CD14-positive monocyte (primary cell): ENCODE results near the gene TRAPPC1. TPM values are rescaled to one million over a fixed set of nuclear protein-coding genes. Genes with fewer than 3 reads are reported as not detected.
A peak's percentile ranks its signal among the peaks of the same experiment; 100 is the strongest.

ENCODE experiments used
- DNase-seq, 3 donors: peaks; one replicate each; pipeline ENCODE4 v3.0.0-alpha.2; 2011 to 2022
- H2AFZ ChIP-seq: 2 replicates; pipeline ENCODE4 v1.6.0; 2012; ENCODE audit warnings: mild to moderate bottlenecking, low read depth, low read length, inconsistent platforms; ENCODE audit not compliant: insufficient read depth, poor library complexity, severe bottlenecking
- H3K27ac ChIP-seq, 2 donors: 1 replicate in 1 of 2; 2 replicates in 1 of 2; pipeline ENCODE4 v1.5.1; 2012 to 2013; ENCODE audit warnings: low read length in 2 of 2, control low read depth in 1 of 2, inconsistent platforms in 1 of 2, low read depth in 1 of 2, mild to moderate bottlenecking in 1 of 2
- H3K27me3 ChIP-seq, 2 donors: one replicate each; pipeline versions ENCODE4 v1.6.0 to v1.6.1; 2011 to 2013; ENCODE audit warnings: low read length in 2 of 2; ENCODE audit not compliant: control insufficient read depth in 2 of 2, insufficient read depth in 2 of 2
- H3K36me3 ChIP-seq, 2 donors: replicated peaks in 1 of 2; 1 replicate in 1 of 2; 2 replicates in 1 of 2; pipeline versions ENCODE4 v1.5.1 to v1.6.1; 2012 to 2013; ENCODE audit warnings: low read length in 2 of 2, control low read depth in 1 of 2, inconsistent platforms in 1 of 2, mild to moderate bottlenecking in 1 of 2; ENCODE audit not compliant: insufficient read depth in 2 of 2, control insufficient read depth in 1 of 2
- H3K4me1 ChIP-seq, 2 donors: 1 replicate in 1 of 2; 2 replicates in 1 of 2; pipeline versions ENCODE4 v1.5.1 to v1.6.1; 2012 to 2013; ENCODE audit warnings: low read length in 2 of 2, control low read depth in 1 of 2, inconsistent platforms in 1 of 2, mild to moderate bottlenecking in 1 of 2, moderate library complexity in 1 of 2; ENCODE audit not compliant: insufficient read depth in 2 of 2, control insufficient read depth in 1 of 2
- H3K4me2 ChIP-seq: replicated peaks from 2 replicates; pipeline ENCODE3; 2012; ENCODE audit warnings: low read length, moderate library complexity, mild to moderate bottlenecking; ENCODE audit not compliant: poor library complexity, severe bottlenecking; ENCODE audit errors: extremely low read depth
- H3K4me3 ChIP-seq, 3 experiments: fragments of 200-600 bp in 1 of 3; sonication (generic) in 1 of 3; replicated peaks in 1 of 3; 1 replicate in 2 of 3; 2 replicates in 1 of 3; pipeline ENCODE4 v1.5.1; 2011 to 2013; ENCODE audit warnings: low read length in 3 of 3, mild to moderate bottlenecking in 3 of 3, control low read depth in 2 of 3, low read depth in 2 of 3, inconsistent platforms in 1 of 3, moderate library complexity in 1 of 3
- H3K79me2 ChIP-seq: 2 replicates; pipeline ENCODE4 v1.6.0; 2012; ENCODE audit warnings: mild to moderate bottlenecking, control low read depth, inconsistent platforms, low read length, moderate library complexity; ENCODE audit not compliant: insufficient read depth
- H3K9ac ChIP-seq: 2 replicates; pipeline ENCODE4 v1.6.0; 2017; ENCODE audit warnings: low read length, mild to moderate bottlenecking; ENCODE audit not compliant: insufficient read depth, poor library complexity, severe bottlenecking
- H3K9me3 ChIP-seq, 2 donors: replicated peaks in 1 of 2; 1 replicate in 1 of 2; 2 replicates in 1 of 2; pipeline versions ENCODE4 v1.5.1 to v1.6.1; 2012 to 2013; ENCODE audit warnings: low read length in 2 of 2, control low read depth in 1 of 2; ENCODE audit not compliant: control insufficient read depth in 1 of 2, insufficient read depth in 1 of 2
- H4K20me1 ChIP-seq: 2 replicates; pipeline ENCODE4 v1.6.0; 2012; ENCODE audit warnings: mild to moderate bottlenecking, low read length, control low read depth, moderate library complexity; ENCODE audit not compliant: insufficient read depth
- H3K27ac Mint-ChIP-seq, 7 donors: one replicate each; pipeline ENCODE4 v1.8.0; 2020; ENCODE audit warnings: mild to moderate bottlenecking in 7 of 7, mixed read lengths in 7 of 7, moderate library complexity in 6 of 7, inconsistent platforms in 2 of 7
- H3K27me3 Mint-ChIP-seq, 3 donors: one replicate each; pipeline ENCODE4 v1.8.0; 2021 to 2022; ENCODE audit warnings: low read depth in 3 of 3, mild to moderate bottlenecking in 3 of 3, mixed read lengths in 3 of 3, moderate library complexity in 3 of 3, inconsistent platforms in 1 of 3
- H3K36me3 Mint-ChIP-seq, 2 donors: one replicate each; pipeline ENCODE4 v1.8.0; 2020; ENCODE audit warnings: mixed read lengths in 2 of 2, inconsistent platforms in 1 of 2, mild to moderate bottlenecking in 1 of 2
- H3K4me1 Mint-ChIP-seq: one replicate; pipeline ENCODE4 v1.8.0; 2020; ENCODE audit warnings: mild to moderate bottlenecking, mixed read lengths
- H3K4me3 Mint-ChIP-seq, 2 donors: one replicate each; pipeline ENCODE4 v1.8.0; 2020; ENCODE audit warnings: mild to moderate bottlenecking in 2 of 2, mixed read lengths in 2 of 2, moderate library complexity in 1 of 2
- H3K9me3 Mint-ChIP-seq, 7 donors: one replicate each; pipeline ENCODE4 v1.8.0; 2020 to 2022; ENCODE audit warnings: mixed read lengths in 7 of 7, mild to moderate bottlenecking in 6 of 7, moderate library complexity in 6 of 7, inconsistent platforms in 2 of 7
- WGBS: methylation state at CpG from one replicate; pipeline ENCODE4 v1.1.5; 2013; ENCODE audit warnings: missing lambda C conversion rate; ENCODE audit not compliant: insufficient coverage; 5-methylcytosine and 5-hydroxymethylcytosine counted together
- intact Hi-C, 2 donors: fragments of 100-400 bp; cut with micrococcal nuclease; formaldehyde crosslinking; loops; one replicate each; pipeline versions ENCODE4 v1.15.0 to v1.15.1; 2023
- polyA plus RNA-seq, 3 donors: library from polyadenylated mRNA; depleted of rRNA in 1 of 3; unstranded in 2 of 3; stranded (reverse) in 1 of 3; fragments of 300-500 nt in 2 of 3; fragments of >200 nt in 1 of 3; fragmentation: Illumina TruSeq in 2 of 3; gene quantifications; 1 replicate in 2 of 3; 2 replicates in 1 of 3; pipeline ENCODE4 v1.2.3, GENCODE V29; 2012 to 2021
- TF ChIP-seq, protein P1 (sequence below): fragments of 200-600 bp; IDR thresholded peaks from one replicate; pipeline ENCODE4 v1.8.0; 2022; ENCODE audit warnings: antibody characterized with exemption, mild to moderate bottlenecking

TRAPPC1 gene
- polyA plus RNA-seq, 3 donors: 172 to 266 (median 224) TPM

GRCh38 chr17:7903154-7904103 lies 28.3 kb downstream of the TRAPPC1 start:
- no peaks in the 10 kb centered on the region for H3K4me1 ChIP-seq
- no peak for DNase-seq
- peaks cover 99 to 100% of the 10 kb centered on the region in 2 donors for H3K36me3 ChIP-seq
- no peaks in the 10 kb centered on the region for H3K27me3 ChIP-seq
- WGBS: 98% methylated on average over 17 of the region's 22 CpGs
- no peak overlapping the region for H3K4me3 ChIP-seq
- no peak overlapping the region for H3K27ac ChIP-seq
- Mint-ChIP-seq H3K9me3 (no peaks in the 10 kb centered on the region), H3K4me1 (no peaks in the 10 kb centered on the region), H3K27me3 (peaks cover 0 to 3% (median 2%) of the 10 kb centered on the region in 3 donors), H3K27ac (no peak overlapping the region), H3K4me3 (no peak overlapping the region), H3K36me3 (peaks cover 97 to 100% of the 10 kb centered on the region in 2 donors)
- no peak overlapping the region for H2AFZ ChIP-seq
- H3K9me3 ChIP-seq: no peaks in the 10 kb centered on the region
- intact Hi-C loops: no loop called here
- no peak overlapping the region for H3K9ac ChIP-seq
- no peaks in the 10 kb centered on the region for H4K20me1 ChIP-seq
- H3K4me2 ChIP-seq: no peak overlapping the region
- TF ChIP-seq, protein P1, sequence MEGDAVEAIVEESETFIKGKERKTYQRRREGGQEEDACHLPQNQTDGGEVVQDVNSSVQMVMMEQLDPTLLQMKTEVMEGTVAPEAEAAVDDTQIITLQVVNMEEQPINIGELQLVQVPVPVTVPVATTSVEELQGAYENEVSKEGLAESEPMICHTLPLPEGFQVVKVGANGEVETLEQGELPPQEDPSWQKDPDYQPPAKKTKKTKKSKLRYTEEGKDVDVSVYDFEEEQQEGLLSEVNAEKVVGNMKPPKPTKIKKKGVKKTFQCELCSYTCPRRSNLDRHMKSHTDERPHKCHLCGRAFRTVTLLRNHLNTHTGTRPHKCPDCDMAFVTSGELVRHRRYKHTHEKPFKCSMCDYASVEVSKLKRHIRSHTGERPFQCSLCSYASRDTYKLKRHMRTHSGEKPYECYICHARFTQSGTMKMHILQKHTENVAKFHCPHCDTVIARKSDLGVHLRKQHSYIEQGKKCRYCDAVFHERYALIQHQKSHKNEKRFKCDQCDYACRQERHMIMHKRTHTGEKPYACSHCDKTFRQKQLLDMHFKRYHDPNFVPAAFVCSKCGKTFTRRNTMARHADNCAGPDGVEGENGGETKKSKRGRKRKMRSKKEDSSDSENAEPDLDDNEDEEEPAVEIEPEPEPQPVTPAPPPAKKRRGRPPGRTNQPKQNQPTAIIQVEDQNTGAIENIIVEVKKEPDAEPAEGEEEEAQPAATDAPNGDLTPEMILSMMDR: no peak
- H3K79me2 ChIP-seq: no peaks in the 10 kb centered on the region

DNA sequence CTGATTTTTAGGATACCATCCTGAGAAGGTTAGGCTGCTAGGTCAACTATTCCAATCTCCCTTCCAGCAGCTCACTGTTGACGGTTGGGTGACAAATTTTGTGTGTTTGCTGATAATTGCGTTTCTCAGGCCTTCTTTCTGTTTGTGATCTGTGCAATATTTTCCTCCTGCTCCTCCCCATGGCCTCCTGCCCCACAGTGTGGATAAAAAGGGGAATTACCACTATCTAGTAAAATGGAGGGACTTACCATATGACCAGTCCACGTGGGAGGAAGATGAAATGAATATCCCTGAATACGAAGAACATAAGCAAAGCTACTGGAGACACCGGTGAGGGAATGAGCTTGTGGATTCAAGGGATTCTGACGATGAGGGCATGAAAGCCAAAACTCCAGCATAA lies 34.0 kb downstream of the TRAPPC1 start:
- intact Hi-C loops: loop anchor here (2.0 to 5.0 kb wide), 5 partner anchors 35 to 160 kb away; no protein-coding TSS in a partner anchor
- Histone ChIP-seq H3K9me3 (no peaks in the 10 kb centered on the region), H3K4me3 (no peak overlapping the region), H3K27ac (peak overlapping the region in 1 of 2 donors; percentile 18), H3K4me2 (no peak overlapping the region), H3K36me3 (peaks cover 75 to 99% of the 10 kb centered on the region in 2 donors), H3K79me2 (peaks cover 11% of the 10 kb centered on the region), H3K4me1 (no peaks in the 10 kb centered on the region), H4K20me1 (no peaks in the 10 kb centered on the region), H3K9ac (no peak overlapping the region), H3K27me3 (no peaks in the 10 kb centered on the region), H2AFZ (no peak overlapping the region)
- H3K4me1 Mint-ChIP-seq: peaks cover 8% of the 10 kb centered on the region
- TF ChIP-seq, protein P1: peak; percentile 74
- H3K27me3 Mint-ChIP-seq: peaks cover 0 to 3% (median 2%) of the 10 kb centered on the region in 3 donors
- WGBS: 68% methylated on average over 3 of the region's 6 CpGs
- peaks cover 90 to 97% of the 10 kb centered on the region in 2 donors for H3K36me3 Mint-ChIP-seq
- DNase-seq: peak; percentile 52 to 67 (median 54)
- no peak overlapping the region for H3K4me3 Mint-ChIP-seq
- no peaks in the 10 kb centered on the region for H3K9me3 Mint-ChIP-seq
- H3K27ac Mint-ChIP-seq: peak overlapping the region in 6 of 7 donors; percentile 13 to 84 (median 54)
